Activated T-cell treated with anti-CD3 and anti-CD28 coated beads, Interleukin-2, amount 50 U/mL, for 1 hour (primary cell): ENCODE measurements around the gene NOL7.

Experiments used
- DNase-seq: peaks from one replicate; pipeline ENCODE4 v3.0.0-alpha.2; 2020

Gene NOL7

DNA sequence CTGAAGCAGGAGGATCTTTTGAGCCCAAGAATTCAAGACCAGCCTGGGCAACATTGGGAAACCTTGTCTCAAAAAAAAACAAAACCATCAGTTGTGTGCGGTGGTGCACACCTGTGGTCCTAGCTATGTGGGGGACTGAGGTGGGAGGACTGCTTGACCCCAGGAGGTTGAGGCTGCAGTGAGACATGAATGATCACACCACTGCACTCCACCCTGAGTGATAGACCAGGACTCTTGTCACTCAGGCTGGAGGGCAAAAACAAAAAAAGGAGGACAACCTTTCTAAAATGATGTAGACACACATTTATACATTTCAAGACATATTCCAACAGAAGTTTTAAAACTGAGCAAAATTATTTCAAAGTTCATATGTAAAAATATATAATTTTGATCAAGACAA is 45.1 kb downstream of the NOL7 start:
- no peak for DNase-seq

DNA sequence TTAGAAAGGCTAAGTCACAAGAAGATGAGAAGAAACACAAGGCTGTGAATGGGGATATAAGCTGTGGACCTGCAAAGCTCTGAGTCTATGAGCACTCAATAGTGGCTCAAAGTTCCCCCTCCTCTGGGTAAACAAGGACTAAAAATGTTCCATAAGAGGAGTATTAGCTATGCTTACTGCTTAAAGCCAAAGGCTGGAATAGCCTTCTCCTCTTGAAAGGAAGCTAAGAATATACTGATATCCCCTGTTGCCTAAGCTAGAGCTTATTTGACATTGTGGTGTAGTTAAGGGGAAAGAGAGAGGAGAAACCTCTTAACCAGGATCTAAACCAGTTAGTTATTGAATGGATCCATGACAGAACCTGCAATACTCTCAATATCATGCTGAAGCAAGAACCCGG is 45.8 kb downstream of the NOL7 start:
- DNase-seq, result no peak

DNA sequence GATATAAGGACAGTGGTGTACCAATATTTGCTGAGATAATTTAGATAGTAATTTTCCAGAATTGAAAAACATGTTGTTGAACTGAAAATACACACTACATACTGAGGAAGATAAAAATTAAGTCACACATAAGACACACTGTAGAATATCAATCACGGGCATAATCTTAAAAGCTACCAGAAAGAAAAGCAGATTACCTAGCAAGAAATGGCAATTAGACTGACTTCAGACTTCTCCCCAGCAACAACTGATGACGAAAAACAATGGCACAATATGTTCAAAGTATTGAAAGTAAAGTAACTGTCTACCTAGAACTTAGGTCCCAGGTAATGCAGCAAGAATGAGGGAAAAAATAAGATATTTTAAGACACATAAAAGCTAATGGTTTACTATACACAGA is 46.5 kb downstream of the NOL7 start:
- DNase-seq, result no peak

DNA sequence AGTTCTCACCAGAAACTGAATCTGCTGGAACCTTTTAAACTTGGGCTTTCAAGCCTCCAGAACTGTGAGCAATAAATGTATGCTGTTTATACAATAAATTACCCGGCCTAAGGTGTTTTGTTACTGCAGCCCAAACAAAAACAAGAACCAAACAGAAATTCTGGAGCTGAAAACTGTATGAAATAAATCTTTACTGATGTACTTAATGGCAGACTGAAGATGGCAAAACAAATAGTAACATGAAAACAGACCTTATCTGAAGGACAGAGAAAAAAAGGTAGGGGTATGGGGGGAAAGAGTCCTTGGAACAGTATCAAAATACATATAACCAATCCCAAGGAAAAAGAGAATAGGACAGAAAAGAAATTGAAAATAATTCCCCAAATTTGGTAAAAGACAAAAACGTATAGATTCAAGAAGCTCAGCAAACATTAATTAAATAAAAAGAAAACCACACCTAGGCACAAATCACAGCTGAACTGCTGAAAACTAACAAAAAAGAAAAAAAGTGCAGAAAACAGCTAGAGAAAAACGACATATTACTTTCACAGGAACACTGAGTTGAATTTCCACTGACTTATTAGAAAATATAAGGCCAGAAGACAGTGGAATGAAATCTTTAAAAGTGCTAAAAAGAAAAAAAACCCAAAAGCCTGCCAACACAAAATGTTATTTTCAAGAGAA is 47.7 kb downstream of the NOL7 start:
- DNase-seq, result no peak

DNA sequence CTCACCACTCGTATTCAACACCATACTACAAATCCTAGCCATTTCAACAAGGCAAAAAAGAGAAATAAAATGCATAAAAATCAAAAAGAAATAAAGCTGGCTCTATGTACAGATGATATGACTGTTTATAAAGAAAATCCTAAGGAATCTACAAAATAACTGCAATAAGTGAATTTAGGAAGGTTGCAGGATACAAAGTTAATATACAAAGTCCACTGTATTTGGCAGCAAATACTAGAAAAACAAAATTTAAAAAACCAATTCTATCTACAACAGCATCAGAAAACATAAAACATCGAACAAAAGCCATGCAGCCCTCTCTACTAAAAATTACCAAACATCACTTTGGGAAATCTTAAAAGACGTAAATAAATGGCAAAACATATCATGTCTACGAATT is 48.9 kb downstream of the NOL7 start:
- DNase-seq, result no peak

DNA sequence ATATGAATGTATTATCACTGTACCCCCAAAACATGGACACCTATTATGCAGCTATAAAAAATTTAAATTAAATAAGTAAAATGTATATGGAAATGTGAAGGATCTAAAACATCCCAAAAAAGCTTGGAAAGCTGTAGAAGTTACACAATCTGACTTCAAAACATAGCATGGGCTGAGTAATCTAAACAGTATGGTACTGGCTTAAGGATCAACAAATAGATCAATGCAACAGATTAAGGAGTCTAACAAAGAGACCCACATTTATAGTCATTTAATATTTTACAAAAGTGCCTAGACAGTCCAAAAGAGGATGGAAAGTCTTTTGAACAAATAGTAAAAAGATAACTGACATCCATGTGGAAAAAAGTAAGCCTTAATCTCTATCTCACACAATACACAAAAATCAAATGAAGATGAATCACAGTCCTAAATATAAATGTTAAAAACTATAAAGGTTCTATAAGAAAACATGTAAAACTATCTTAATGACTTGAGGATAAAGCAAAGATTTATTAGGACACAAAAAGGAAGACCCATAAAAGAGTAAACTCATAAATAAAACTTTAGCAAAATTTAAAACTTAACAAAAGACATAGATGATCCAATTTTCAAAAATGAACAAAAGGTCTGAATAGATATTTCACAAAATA is 49.7 kb downstream of the NOL7 start:
- no peak for DNase-seq

DNA sequence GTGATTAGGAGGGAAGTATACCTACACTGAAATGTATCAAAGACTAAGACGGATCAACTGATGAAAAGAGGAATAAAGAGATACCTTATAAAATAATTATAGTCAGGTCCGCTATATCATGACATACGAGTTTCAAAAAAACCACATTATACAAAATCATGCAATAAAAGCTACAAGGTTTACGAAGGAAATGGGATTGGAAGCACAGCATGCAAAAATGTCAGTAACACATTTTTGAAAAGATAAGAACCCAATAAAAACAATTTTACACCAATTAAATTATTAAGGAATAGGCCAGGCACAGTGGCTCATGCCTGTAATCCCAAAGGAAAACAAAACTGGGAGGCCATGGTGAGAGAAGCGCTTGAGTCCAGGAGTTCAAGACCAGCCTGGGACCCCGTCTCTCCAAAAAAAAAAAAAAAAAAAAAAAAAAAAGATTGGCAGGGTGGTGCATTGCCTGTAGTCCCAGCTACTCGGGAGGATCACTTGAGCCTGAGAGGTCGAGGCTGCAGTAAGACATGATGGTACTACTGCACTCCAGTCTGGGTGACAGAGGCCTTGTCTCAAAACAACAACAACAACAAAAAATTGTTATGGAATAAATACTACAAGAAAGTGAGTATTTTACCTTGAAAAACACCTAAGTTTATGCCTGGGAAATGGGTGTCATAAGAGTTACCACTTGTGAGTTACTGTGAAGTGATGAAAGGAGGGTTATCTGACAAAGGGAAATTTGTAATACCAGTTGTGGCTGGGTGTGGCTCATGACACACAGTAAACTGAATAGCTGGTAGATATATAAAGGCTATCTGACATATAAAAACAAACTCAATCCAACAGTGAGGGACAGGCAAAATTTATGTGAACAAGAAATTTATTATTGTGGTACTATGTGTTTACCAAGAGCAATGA is 51.3 kb downstream of the NOL7 start:
- DNase-seq, result no peak

DNA sequence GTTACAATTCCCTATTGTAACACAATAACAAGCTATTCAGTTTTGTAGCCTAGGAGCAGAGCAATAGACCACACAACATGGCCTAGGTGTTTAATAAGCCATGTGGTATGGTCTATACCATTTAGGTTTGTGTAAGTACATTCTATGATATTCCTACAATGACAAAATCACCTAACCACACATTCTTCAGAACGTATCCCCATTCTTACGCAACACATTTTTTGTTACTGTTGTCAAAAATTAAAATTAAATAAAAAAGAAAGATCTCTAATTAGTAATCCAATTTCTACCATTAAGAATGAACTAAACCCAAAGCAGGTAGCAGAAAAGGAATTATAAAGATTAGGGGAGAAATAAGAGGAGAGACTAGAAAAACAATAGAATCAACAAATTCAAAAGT is 52.5 kb downstream of the NOL7 start:
- no peak for DNase-seq

DNA sequence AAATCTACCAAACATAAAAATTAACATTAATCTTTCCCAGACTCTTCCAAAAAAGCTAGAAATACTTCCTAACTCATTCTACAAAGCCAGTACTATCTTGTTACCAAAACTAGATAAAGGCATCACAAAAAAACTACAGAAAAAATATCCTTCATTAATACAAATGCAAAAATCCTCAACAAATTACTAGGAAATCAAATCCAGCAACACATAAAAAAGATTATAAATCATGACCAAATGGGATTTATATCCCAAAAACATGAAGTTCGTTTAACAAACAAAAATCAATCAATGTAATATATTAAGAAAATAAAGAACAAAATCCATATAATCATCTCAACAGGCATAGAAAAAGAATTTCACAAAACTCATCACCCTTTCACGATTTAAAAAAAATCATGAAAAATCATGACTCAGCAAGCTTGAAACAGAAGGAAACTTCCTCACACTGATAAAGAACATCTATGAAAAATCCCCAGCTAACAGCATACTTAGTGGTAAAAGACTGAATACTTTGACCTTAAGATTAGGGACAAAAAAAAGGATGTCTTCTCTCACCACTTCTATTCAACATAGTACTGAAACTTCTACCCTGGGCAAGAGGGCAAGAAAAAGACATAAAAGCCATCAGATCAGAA is 53.3 kb downstream of the NOL7 start:
- no peak for DNase-seq

DNA sequence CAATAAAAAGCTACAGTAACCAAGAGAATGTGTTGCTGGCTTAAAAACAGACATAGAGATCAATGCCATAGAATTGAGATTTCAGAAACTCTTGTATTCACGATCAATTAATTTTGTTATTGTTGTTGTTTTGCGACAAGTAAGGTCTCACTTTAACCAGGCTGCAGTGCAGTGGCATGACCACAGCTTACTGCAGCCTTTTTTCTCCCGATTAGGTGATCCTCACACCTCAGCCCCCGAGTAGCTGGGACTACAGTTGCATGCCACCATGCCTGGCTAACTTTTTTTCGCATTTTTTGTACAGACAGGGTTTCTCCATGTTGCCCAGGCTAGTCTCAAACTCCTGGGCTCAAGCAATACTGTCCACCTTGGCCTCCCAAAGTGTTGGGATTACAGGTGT is 54.3 kb downstream of the NOL7 start:
- DNase-seq, result no peak
